EH (cell line): ENCODE measurements around the gene SELENON.

Source experiments
- DNase-seq: peaks from one replicate; pipeline ENCODE4 v3.0.0-alpha.2; 2015; ENCODE audit warnings: low read depth

Gene SELENON

DNA sequence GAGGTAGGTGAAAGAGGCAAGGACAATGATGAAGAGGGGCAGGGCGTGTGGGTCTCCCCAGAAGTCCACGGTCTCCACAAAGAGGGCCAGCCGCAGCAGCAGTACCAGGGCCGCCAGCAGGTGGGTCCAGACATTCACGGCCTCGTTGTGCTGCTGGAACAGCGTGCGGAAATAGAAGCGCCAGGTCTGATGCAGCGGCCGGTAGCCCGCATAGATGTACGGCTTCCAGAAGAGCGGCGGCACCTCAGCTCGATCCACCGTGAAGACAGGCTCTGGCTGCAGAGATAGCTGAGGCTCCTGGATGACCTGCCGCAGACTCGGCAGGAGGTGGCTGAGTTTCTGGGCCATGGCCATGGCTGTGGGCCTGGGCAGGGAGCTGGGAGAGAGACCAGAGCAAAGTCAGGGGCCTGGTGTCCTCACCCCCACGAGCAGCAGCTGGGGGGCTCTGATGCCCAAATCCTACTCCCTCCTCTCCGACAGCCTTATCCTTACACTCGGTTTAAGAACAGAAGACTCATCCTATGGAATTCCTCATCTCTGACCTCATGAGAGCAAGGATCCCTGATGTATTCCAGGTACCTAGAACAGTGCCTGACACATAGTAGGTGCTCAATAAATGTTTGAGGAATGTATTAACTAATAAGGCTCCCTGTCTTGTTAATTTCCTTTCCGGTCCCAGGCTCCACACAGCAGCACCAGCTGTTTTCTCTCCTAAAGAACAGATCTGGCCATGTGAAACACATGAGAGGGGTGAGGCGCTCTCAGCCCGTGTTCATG, 63.7 kb downstream of the SELENON start:
- no peak for DNase-seq

DNA sequence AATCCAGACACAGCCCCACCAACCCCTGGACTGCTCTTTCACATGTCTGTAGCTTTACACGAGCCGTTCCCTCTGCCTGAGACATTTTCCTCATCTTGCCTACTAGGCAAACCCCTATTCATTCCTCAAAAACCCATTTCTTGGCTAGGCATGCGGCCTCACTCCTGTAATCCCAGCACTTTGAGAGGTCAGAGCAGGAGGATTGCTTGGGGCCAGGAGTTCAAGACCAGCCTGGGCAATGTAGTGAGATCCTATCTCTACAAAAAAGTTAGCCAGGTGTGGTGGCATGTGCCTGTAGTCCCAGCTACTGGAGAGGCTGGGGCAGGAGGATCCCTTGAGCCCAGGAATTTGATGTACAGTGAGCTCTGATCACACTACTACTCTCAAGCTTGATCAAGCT, 64.4 kb downstream of the SELENON start:
- no peak for DNase-seq

DNA sequence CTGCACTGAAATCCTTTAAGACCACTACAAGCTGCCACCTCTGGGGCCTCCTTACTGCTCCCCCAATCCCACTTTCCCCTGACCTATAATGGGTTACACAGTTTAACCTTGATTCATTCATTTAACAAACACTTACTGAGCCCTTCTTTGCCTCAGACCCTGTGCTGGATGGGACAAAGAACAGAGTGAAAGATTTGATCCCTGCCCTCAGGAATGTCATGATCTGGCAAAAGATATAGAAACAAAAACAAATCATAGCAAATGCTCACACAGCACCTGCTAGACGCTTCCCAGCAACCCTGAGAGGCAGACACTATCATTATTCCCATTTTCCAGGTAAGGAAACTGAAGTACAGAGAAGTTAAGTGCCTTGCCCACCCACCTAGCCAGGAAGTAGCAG, 66.3 kb downstream of the SELENON start:
- DNase-seq = no peak

DNA sequence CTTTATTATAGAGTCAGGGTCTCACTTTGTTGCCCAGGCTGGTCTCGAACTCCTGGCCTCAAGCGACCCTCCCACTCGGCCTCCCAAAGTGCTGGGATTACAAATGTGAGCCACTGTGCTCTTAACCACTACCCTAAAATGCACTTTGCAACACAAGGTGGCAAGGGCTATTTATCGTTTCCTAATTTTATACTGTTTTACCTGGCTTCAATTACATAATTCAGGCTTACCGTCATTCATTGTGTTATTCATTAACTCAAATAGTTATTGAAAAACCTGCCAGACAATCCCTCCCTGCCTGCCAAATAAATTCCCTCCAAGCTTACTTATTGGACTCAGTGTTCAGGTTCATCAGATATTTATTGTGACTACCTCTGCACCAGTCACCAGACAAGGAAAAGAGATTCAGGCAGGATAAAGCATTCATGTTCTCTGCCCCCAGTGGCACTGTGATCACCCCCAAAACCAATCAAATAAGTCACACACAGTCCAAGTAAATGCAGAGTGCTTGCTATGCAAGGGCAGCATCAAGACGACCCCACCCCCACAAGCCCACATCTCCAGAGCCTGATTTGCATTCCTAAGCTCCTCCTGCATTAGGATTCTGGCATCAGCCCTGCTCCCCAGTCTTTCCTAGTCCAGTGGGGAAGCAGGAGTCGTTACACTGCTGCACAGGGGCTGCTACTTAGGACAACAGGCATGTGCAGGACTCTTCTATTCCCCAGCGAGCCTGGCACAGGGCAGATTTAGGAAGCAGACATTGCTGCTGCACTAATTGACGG, 67.4 kb downstream of the SELENON start:
- no peak for DNase-seq
